ENCODE measurements around the gene GBX2.

The GBX2 gene

DNA sequence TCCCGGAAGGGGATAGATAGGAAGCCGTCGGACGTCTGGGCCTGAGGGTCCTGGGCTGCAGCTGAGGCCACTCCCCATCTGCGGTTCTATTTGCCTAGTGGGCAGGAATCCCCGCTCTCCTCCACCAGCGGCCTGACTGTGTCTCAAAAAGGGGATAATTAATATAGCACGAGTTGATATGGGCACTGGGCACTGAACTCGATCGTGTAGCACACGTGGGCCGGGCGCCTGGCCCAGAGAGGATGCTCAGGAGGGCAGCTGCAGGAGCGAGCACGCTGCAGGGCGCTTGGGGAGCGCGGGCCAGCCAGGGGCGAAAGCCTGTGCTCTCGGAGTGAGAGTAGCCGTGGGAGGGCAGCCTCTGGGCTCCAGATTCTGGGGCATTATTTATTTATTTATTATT, 8.8 kb upstream of the GBX2 start:
- TF ChIP-seq POLR2AphosphoS5 (IDR thresholded peaks at IDR 0.05; ENCODE audit: low read depth, low read length): no peak
- TF ChIP-seq SIN3A (IDR thresholded peaks at IDR 0.05; ENCODE audit: borderline replicate concordance, insufficient read depth, low read length): no peak
- no peak for TF ChIP-seq TAF1 (IDR thresholded peaks at IDR 0.05; ENCODE audit: borderline replicate concordance, insufficient read depth, low read length)
- TF ChIP-seq FOXP2 (optimal IDR thresholded peaks at IDR 0.05; ENCODE audit: borderline replicate concordance, extremely low read depth, extremely low read length, insufficient read depth): no peak
- TF ChIP-seq, protein P1, sequence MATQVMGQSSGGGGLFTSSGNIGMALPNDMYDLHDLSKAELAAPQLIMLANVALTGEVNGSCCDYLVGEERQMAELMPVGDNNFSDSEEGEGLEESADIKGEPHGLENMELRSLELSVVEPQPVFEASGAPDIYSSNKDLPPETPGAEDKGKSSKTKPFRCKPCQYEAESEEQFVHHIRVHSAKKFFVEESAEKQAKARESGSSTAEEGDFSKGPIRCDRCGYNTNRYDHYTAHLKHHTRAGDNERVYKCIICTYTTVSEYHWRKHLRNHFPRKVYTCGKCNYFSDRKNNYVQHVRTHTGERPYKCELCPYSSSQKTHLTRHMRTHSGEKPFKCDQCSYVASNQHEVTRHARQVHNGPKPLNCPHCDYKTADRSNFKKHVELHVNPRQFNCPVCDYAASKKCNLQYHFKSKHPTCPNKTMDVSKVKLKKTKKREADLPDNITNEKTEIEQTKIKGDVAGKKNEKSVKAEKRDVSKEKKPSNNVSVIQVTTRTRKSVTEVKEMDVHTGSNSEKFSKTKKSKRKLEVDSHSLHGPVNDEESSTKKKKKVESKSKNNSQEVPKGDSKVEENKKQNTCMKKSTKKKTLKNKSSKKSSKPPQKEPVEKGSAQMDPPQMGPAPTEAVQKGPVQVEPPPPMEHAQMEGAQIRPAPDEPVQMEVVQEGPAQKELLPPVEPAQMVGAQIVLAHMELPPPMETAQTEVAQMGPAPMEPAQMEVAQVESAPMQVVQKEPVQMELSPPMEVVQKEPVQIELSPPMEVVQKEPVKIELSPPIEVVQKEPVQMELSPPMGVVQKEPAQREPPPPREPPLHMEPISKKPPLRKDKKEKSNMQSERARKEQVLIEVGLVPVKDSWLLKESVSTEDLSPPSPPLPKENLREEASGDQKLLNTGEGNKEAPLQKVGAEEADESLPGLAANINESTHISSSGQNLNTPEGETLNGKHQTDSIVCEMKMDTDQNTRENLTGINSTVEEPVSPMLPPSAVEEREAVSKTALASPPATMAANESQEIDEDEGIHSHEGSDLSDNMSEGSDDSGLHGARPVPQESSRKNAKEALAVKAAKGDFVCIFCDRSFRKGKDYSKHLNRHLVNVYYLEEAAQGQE (IDR thresholded peaks at IDR 0.05; ENCODE audit: insufficient read depth in 1 of 2, low read depth in 2 of 2, low read length in 2 of 2): no peak

DNA sequence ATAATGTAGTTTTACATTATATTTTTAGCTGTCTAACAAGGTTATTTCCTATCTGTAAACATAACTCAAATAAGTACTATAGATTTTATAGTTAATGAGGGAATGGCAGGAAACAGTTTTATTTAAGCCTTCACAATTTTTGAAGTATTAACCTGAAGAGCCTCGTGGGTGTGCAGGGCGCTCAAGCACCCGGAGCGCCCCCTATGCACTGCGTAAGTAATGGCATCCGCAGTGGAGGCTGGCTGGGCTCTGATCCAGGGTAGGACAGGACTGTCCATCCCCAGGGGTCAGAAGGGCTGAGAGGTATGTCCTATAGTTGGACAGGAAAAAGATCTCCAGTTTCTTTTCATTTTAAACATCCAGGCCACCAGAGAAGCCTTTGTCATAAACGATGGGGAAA, 8.2 kb upstream of the GBX2 start:
- TF ChIP-seq FOXP2 (optimal IDR thresholded peaks at IDR 0.05; ENCODE audit: borderline replicate concordance, extremely low read depth, extremely low read length, insufficient read depth): no peak
- no peak for TF ChIP-seq POLR2AphosphoS5 (IDR thresholded peaks at IDR 0.05; ENCODE audit: low read depth, low read length)
- no peak for TF ChIP-seq TAF1 (IDR thresholded peaks at IDR 0.05; ENCODE audit: borderline replicate concordance, insufficient read depth, low read length)
- TF ChIP-seq, protein P1 (IDR thresholded peaks at IDR 0.05; ENCODE audit: insufficient read depth in 1 of 2, low read depth in 2 of 2, low read length in 2 of 2): no peak
- TF ChIP-seq SIN3A (IDR thresholded peaks at IDR 0.05; ENCODE audit: borderline replicate concordance, insufficient read depth, low read length): no peak

DNA sequence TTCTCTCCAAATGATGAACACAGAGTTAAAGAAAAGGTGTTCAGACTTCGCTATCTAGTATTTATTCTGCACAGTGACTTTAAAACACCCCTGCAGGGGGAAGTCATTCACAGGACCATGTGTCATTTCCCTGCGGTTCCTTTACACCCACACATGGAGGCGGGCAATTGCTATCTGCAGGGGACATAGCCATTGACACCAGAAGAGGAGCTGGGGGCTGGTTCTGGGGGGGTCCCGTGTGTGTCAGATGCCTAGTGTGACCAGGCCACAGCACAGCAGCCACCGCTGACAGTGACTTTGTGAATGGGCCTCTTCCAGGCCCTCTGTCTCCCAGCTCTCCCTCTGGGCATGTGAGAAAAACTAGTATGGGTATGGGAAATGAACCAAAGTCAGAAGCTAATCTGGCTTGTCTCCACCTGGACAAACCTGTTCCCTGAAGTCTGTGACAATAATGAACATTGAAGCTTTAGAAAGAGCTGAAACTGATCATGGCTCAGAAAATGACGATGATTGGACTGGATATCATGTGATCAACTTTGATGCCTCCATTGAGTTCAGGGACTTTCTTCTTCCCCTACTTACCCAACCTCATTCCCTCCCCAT, 7.5 kb upstream of the GBX2 start:
- TF ChIP-seq FOXP2 (optimal IDR thresholded peaks at IDR 0.05; ENCODE audit: borderline replicate concordance, extremely low read depth, extremely low read length, insufficient read depth) (no peak), SIN3A (IDR thresholded peaks at IDR 0.05; ENCODE audit: borderline replicate concordance, insufficient read depth, low read length) (no peak), TAF1 (IDR thresholded peaks at IDR 0.05; ENCODE audit: borderline replicate concordance, insufficient read depth, low read length) (no peak), POLR2AphosphoS5 (IDR thresholded peaks at IDR 0.05; ENCODE audit: low read depth, low read length) (no peak)
- TF ChIP-seq, protein P1 (IDR thresholded peaks at IDR 0.05; ENCODE audit: insufficient read depth in 1 of 2, low read depth in 2 of 2, low read length in 2 of 2): no peak

DNA sequence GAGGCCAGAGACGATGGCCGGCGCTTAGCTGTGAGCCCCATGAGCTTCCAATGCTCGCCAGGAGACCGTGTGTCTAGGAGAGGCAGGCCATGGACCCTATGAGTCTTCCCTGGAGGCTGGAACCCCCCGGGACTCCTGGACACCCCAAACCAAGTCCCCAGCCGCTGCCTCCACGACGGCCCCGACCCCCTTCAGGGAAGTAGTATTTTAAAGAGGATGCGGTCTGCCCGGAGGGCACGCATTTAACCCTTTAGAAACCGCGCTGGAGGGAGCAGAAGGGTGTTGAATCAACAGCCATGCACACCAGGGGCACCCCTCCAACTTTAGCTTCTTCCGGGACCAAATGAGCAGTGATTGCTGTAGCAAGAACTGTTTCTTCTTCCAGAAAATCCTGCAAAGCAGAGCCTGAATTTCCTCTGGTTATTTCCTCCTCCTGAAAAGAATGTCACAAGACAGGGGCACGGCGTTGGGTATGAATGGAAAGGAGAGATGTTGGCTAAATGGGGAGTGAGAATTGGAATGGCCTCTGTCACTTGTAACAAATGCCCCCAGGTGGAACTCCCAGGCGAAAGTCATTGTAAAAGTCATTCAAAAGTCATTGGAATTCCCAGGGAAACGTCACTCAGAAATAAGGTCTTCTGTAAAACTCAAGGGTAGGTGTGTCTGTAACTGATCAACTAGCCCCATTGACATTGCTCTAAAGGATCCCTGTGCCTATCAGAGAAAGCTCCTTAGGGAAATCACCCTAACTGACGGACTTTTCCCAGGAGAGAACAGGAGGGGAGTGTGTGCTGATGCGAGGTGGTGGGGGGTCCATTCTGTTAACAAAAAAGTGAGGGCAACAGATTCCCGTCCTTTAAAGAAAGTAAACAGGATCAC, 5.8 kb upstream of the GBX2 start:
- no peak for TF ChIP-seq POLR2AphosphoS5 (IDR thresholded peaks at IDR 0.05; ENCODE audit: low read depth, low read length)
- no peak for TF ChIP-seq SIN3A (IDR thresholded peaks at IDR 0.05; ENCODE audit: borderline replicate concordance, insufficient read depth, low read length)
- no peak for TF ChIP-seq TAF1 (IDR thresholded peaks at IDR 0.05; ENCODE audit: borderline replicate concordance, insufficient read depth, low read length)
- TF ChIP-seq, protein P1 (IDR thresholded peaks at IDR 0.05; ENCODE audit: insufficient read depth in 1 of 2, low read depth in 2 of 2, low read length in 2 of 2): no peak
- TF ChIP-seq FOXP2 (optimal IDR thresholded peaks at IDR 0.05; ENCODE audit: borderline replicate concordance, extremely low read depth, extremely low read length, insufficient read depth): no peak

Measured in PFSK-1 (cell line).